GM18907 (cell line): ENCODE data around the gene CARM1.
"Not testable (repeated sequence)": the region's sequence is repeated elsewhere in the genome, so short reads cannot be mapped to it uniquely, and the experiment has no call there.

Experiments
- ATAC-seq: cut with Tn5 transposase; IDR thresholded peaks from one replicate; pipeline ENCODE4 v1.9.1; 2021; ENCODE audit warnings: mild to moderate bottlenecking, moderate library complexity; ENCODE audit not compliant: unreplicated experiment

CARM1 gene

GRCh38 chr19:10927730-10928562 is 56.6 kb downstream of the CARM1 start:
- ATAC-seq, result peak; percentile 6

- ATAC-seq, result peak; percentile 62
These were observed 57.4 kb downstream of the CARM1 start, which contains the start of the genes TIMM29 and YIPF2 for GRCh38 chr19:10928563-10929401. TSS of gene TIMM29 (plus strand) at chr19:10928811. CDS start at chr19:10928823, 12 bp downstream. TSS of gene YIPF2 (minus strand) at chr19:10928639. CDS start at chr19:10928410, 229 bp downstream.

- no peak for ATAC-seq
These were observed 58.0 kb downstream of the CARM1 start for GRCh38 chr19:10929402-10929794.

- ATAC-seq, result no peak
These were observed 64.2 kb downstream of the CARM1 start for GRCh38 chr19:10935371-10936059.

GRCh38 chr19:10936661-10937084 is 65.3 kb downstream of the CARM1 start:
- no peak for ATAC-seq

- ATAC-seq, result not testable (repeated sequence)
These were observed 70.3 kb downstream of the CARM1 start for GRCh38 chr19:10941649-10942048.

GRCh38 chr19:10943412-10943811 is 72.1 kb downstream of the CARM1 start:
- ATAC-seq, result not testable (repeated sequence)

GRCh38 chr19:10945264-10945663 is 73.9 kb downstream of the CARM1 start:
- no peak for ATAC-seq

GRCh38 chr19:10946958-10947657 is 75.8 kb downstream of the CARM1 start:
- no peak for ATAC-seq

- no peak for ATAC-seq
These were observed 81.5 kb downstream of the CARM1 start for GRCh38 chr19:10952809-10953208.

- not testable (repeated sequence) for ATAC-seq
These were observed 88.1 kb downstream of the CARM1 start for GRCh38 chr19:10959277-10959968.

- ATAC-seq, result peak; percentile 75
These were observed 89.1 kb downstream of the CARM1 start, which contains the start of gene SMARCA4 for GRCh38 chr19:10960314-10961072. TSS of gene SMARCA4 (plus strand) at chr19:10961030. CDS start at chr19:10984152, 23,122 bp downstream.

GRCh38 chr19:10961073-10961860 is 89.9 kb downstream of the CARM1 start:
- peak; percentile 47 for ATAC-seq

GRCh38 chr19:10962863-10963262 is 91.5 kb downstream of the CARM1 start:
- no peak for ATAC-seq

GRCh38 chr19:10963865-10964264 is 92.5 kb downstream of the CARM1 start:
- ATAC-seq, result no peak

GRCh38 chr19:10964903-10965302 is 93.5 kb downstream of the CARM1 start:
- no peak for ATAC-seq

GRCh38 chr19:10965398-10965797 is 94.0 kb downstream of the CARM1 start:
- ATAC-seq, result no peak

GRCh38 chr19:10966809-10967208 is 95.5 kb downstream of the CARM1 start:
- no peak for ATAC-seq
